HG02610 (cell line): ENCODE measurements around the gene NOD1.
A peak's percentile ranks its signal among the peaks of the same experiment; 100 is the strongest.

Experiments used
- ATAC-seq: cut with Tn5 transposase; IDR thresholded peaks from one replicate; pipeline ENCODE4 v1.9.1; 2021; ENCODE audit warnings: mild to moderate bottlenecking, moderate library complexity; ENCODE audit not compliant: unreplicated experiment

NOD1 gene

GRCh38 chr7:30450983-30451497 is 27.5 kb downstream of the NOD1 start:
- ATAC-seq, result no peak

- no peak for ATAC-seq
Observed at GRCh38 chr7:30450240-30450982, 28.2 kb downstream of the NOD1 start.

GRCh38 chr7:30448461-30449189 is 30.0 kb downstream of the NOD1 start:
- ATAC-seq, result no peak

- ATAC-seq, result no peak
Observed at GRCh38 chr7:30447466-30447865, 31.1 kb downstream of the NOD1 start.

GRCh38 chr7:30446266-30446665 is 32.3 kb downstream of the NOD1 start:
- ATAC-seq, result no peak

- peak; percentile 98 for ATAC-seq
Observed at GRCh38 chr7:30445770-30446169, 32.8 kb downstream of the NOD1 start.

- no peak for ATAC-seq
Observed at GRCh38 chr7:30437823-30438574, 40.6 kb downstream of the NOD1 start.

- ATAC-seq, result no peak
Observed at GRCh38 chr7:30436518-30436917, 42.1 kb downstream of the NOD1 start.

- ATAC-seq, result no peak
Observed at GRCh38 chr7:30436046-30436445, 42.5 kb downstream of the NOD1 start.

GRCh38 chr7:30434140-30434799 is 44.3 kb downstream of the NOD1 start:
- ATAC-seq, result no peak

- ATAC-seq, result no peak
Observed at GRCh38 chr7:30433506-30433905, 45.1 kb downstream of the NOD1 start.

- no peak for ATAC-seq
Observed at GRCh38 chr7:30433082-30433481, 45.5 kb downstream of the NOD1 start.

GRCh38 chr7:30430777-30431176 is 47.8 kb downstream of the NOD1 start:
- ATAC-seq, result no peak

- no peak for ATAC-seq
Observed at GRCh38 chr7:30430276-30430675, 48.3 kb downstream of the NOD1 start.

GRCh38 chr7:30429156-30429530 is 49.4 kb downstream of the NOD1 start:
- no peak for ATAC-seq

GRCh38 chr7:30428246-30429155 is 50.1 kb downstream of the NOD1 start:
- ATAC-seq, result no peak

GRCh38 chr7:30427296-30428070 is 51.1 kb downstream of the NOD1 start:
- ATAC-seq, result no peak

- ATAC-seq, result no peak
Observed at GRCh38 chr7:30424506-30424905, 54.1 kb downstream of the NOD1 start.

GRCh38 chr7:30423788-30424505 is 54.6 kb downstream of the NOD1 start:
- no peak for ATAC-seq
